GM18508 (cell line): ENCODE results near the gene WLS.
"Not testable (repeated sequence)": the region's sequence is repeated elsewhere in the genome, so short reads cannot be mapped to it uniquely, and the experiment has no call there.

Source experiments
- ATAC-seq: cut with Tn5 transposase; IDR thresholded peaks from one replicate; pipeline ENCODE4 v1.9.1; 2021; ENCODE audit warnings: moderate number of reproducible peaks; ENCODE audit not compliant: insufficient read depth, unreplicated experiment

Gene WLS

GRCh38 chr1:68232289-68233148 lies at the start of gene WLS:
Gene WLS (minus strand): TSS chr1:68232523. CDS start chr1:68232299, 224 bp downstream.
- no peak for ATAC-seq

GRCh38 chr1:68280286-68280685 lies 48.0 kb upstream of the WLS start:
- ATAC-seq, result no peak

GRCh38 chr1:68279846-68280245 lies 47.5 kb upstream of the WLS start:
- no peak for ATAC-seq

GRCh38 chr1:68278221-68278620 lies 45.9 kb upstream of the WLS start:
- ATAC-seq, result no peak

- no peak for ATAC-seq
These were observed 44.1 kb upstream of the WLS start for GRCh38 chr1:68276448-68276847.

GRCh38 chr1:68273530-68273929 lies 41.2 kb upstream of the WLS start:
- ATAC-seq, result no peak

- ATAC-seq, result no peak
These were observed 39.3 kb upstream of the WLS start for GRCh38 chr1:68271596-68271995.

- ATAC-seq, result no peak
These were observed 38.6 kb upstream of the WLS start for GRCh38 chr1:68270951-68271350.

- ATAC-seq, result no peak
These were observed 37.5 kb upstream of the WLS start for GRCh38 chr1:68269637-68270430.

GRCh38 chr1:68268896-68269483 lies 36.7 kb upstream of the WLS start:
- ATAC-seq, result no peak

- not testable (repeated sequence) for ATAC-seq
These were observed 24.5 kb upstream of the WLS start for GRCh38 chr1:68256824-68257223.

- no peak for ATAC-seq
These were observed 23.0 kb upstream of the WLS start for GRCh38 chr1:68255301-68255700.

GRCh38 chr1:68254667-68255226 lies 22.4 kb upstream of the WLS start:
- no peak for ATAC-seq

- no peak for ATAC-seq
These were observed 4.7 kb upstream of the WLS start for GRCh38 chr1:68237040-68237439.

- no peak for ATAC-seq
These were observed 1.8 kb upstream of the WLS start for GRCh38 chr1:68234094-68234493.

- no peak for ATAC-seq
These were observed 879 bp upstream of the WLS start for GRCh38 chr1:68233202-68233601.

GRCh38 chr1:68231627-68232288 lies 565 bp downstream of the WLS start:
- no peak for ATAC-seq

- no peak for ATAC-seq
These were observed 1.3 kb downstream of the WLS start for GRCh38 chr1:68230901-68231626.

- no peak for ATAC-seq
These were observed 1.9 kb downstream of the WLS start for GRCh38 chr1:68230484-68230802.
